Activated T-cell treated with anti-CD3 and anti-CD28 coated beads, Interleukin-2, amount 50 U/mL, for 24 hours (primary cell): ENCODE data around the gene ODC1.

Source experiments
- DNase-seq: peaks from one replicate; pipeline ENCODE4 v3.0.0-alpha.2; 2020
- H3K27ac Mint-ChIP-seq: 2 replicates; pipeline ENCODE4 v1.8.0; 2020; ENCODE audit warnings: mild to moderate bottlenecking, mixed read lengths
- H3K27me3 Mint-ChIP-seq: 2 replicates; pipeline ENCODE4 v1.8.0; 2020; ENCODE audit warnings: mixed read lengths
- H3K36me3 Mint-ChIP-seq: 2 replicates; pipeline ENCODE4 v1.8.0; 2020; ENCODE audit warnings: low read depth, mixed read lengths
- H3K4me1 Mint-ChIP-seq: 2 replicates; pipeline ENCODE4 v1.8.0; 2020; ENCODE audit warnings: low read depth, mixed read lengths
- H3K4me3 Mint-ChIP-seq: 2 replicates; pipeline ENCODE4 v1.8.0; 2020; ENCODE audit warnings: mild to moderate bottlenecking, moderate library complexity, mixed read lengths
- H3K9me3 Mint-ChIP-seq: 2 replicates; pipeline ENCODE4 v1.8.0; 2020; ENCODE audit warnings: mixed read lengths

ODC1 gene

DNA sequence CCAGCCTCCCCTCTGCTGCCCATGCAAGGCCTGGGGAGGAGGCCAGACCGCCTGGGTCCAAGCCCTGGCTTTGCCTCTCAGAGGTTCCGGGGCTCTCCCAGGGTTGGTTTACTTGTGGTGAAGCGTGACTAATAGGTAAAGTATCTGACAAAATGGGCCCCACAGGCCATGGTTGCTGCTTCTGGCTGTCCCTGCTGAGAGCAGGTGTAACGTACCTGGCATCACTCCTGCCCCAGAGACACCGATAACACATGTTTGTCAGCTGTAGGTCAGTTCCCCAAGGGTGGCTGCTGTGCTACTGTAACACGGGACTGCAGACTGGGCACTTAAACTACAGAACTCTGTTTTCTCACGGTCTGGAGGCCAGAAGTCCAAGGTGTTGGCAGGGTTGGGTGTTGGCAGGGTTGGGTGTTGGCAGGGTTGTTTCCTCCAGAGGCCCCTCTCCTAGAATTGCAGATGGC, 34.1 kb downstream of the ODC1 start:
- Mint-ChIP-seq H3K27me3 (no peaks in the 10 kb centered on the region), H3K4me3 (no peak overlapping the region), H3K4me1 (peaks cover 30% of the 10 kb centered on the region), H3K9me3 (no peaks in the 10 kb centered on the region), H3K27ac (no peak overlapping the region), H3K36me3 (peaks cover 20% of the 10 kb centered on the region)
- DNase-seq: no peak

DNA sequence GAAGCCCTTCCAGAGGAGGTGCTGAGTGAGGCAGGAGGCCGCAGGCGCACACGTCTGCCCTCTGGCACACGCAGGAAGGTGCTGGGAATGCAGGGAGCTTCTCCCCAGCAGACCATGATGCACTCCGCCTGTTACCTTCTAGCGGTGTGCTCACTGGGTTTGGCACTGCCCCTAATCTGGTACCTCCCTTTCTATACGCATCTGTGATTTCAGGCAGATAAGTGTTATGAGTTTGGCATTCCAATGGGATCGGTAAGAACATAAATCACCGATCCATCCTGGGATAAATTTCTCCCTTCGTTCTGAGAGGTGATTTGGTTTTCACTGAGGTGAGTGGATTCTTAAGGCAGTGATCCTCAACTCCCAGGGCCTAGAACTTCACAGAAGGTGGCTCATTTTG, 34.6 kb downstream of the ODC1 start:
- Mint-ChIP-seq H3K27me3 (no peaks in the 10 kb centered on the region), H3K27ac (no peak overlapping the region), H3K4me1 (peaks cover 34% of the 10 kb centered on the region), H3K9me3 (no peaks in the 10 kb centered on the region), H3K4me3 (no peak overlapping the region), H3K36me3 (peaks cover 20% of the 10 kb centered on the region)
- DNase-seq: no peak

DNA sequence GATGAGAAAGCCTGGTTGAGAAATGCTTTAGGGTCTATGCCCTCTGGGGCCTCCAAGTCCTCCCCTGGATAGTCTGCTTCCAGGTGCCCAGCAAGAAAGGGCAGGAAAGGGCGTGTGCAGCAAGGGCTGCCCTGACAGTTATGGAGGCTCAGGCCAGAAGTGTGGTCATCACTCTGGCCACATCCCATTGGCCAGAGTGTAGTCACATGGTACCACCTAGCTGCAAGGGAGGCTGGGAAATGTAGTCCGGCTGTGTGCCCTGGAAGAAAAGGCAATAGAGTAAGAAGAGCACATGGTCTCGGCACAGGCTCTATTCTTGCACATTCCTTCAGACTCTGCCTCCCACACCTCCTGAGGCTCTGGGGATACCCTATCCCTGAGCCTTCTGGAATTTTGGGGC, 35.7 kb downstream of the ODC1 start:
- Mint-ChIP-seq H3K36me3 (peaks cover 20% of the 10 kb centered on the region), H3K27ac (no peak overlapping the region), H3K4me1 (peaks cover 40% of the 10 kb centered on the region), H3K9me3 (no peaks in the 10 kb centered on the region), H3K4me3 (no peak overlapping the region), H3K27me3 (no peaks in the 10 kb centered on the region)
- no peak for DNase-seq

DNA sequence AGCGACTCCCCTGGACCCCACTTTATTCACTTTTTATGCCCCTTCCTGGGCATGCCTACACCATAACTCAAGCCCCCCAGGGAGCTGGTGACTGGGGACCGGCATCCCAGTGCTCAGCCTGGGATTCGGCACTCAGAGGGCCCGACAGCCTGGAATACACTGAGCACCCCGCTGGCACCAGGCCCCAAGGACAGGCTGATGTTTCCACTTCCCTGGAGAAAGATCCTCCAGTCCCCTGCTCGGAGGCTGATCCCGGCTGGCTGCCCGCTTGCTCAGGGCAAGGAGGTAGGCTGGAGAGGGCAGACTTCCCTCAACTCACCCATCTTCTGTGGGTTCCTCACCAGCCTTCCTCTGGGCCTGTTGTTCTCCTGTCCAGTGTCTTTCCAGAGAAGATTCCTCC, 36.6 kb downstream of the ODC1 start:
- Mint-ChIP-seq H3K27me3 (no peaks in the 10 kb centered on the region), H3K4me1 (peaks cover 47% of the 10 kb centered on the region), H3K9me3 (no peaks in the 10 kb centered on the region), H3K27ac (no peak overlapping the region), H3K36me3 (peaks cover 22% of the 10 kb centered on the region), H3K4me3 (no peak overlapping the region)
- DNase-seq: no peak

DNA sequence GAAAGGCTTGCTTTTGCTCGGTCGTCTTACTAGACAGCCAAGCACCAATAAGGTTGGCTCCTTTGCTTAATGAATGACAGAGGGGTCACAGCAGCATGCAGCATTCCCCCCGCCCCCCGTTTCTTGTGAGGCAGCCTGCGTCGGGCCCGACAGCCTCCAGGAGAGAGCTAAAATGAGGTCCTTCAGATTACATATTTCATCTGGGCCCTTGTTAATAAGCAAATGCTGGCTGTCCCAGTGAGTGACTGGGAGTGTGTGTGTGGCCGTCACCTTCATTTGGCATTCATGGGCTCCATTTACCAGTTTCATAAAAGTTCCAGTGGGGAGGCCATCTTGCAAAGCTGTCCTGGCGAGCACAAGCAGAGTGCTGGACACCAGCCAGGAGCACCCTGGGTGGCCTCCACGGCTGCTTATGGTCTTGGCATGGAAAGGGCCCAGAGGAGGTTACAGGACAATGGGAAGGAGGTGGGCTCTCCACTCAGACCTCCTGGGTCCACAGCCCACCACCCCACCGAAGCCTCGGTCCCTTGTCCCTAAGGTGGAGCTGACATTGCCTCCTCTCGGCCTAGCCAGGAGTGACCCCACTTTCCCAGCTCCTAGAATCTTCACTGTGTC, 37.2 kb downstream of the ODC1 start:
- Mint-ChIP-seq H3K36me3 (peaks cover 22% of the 10 kb centered on the region), H3K9me3 (no peaks in the 10 kb centered on the region), H3K4me3 (no peak overlapping the region), H3K27ac (no peak overlapping the region), H3K27me3 (no peaks in the 10 kb centered on the region), H3K4me1 (peaks cover 53% of the 10 kb centered on the region)
- no peak for DNase-seq

DNA sequence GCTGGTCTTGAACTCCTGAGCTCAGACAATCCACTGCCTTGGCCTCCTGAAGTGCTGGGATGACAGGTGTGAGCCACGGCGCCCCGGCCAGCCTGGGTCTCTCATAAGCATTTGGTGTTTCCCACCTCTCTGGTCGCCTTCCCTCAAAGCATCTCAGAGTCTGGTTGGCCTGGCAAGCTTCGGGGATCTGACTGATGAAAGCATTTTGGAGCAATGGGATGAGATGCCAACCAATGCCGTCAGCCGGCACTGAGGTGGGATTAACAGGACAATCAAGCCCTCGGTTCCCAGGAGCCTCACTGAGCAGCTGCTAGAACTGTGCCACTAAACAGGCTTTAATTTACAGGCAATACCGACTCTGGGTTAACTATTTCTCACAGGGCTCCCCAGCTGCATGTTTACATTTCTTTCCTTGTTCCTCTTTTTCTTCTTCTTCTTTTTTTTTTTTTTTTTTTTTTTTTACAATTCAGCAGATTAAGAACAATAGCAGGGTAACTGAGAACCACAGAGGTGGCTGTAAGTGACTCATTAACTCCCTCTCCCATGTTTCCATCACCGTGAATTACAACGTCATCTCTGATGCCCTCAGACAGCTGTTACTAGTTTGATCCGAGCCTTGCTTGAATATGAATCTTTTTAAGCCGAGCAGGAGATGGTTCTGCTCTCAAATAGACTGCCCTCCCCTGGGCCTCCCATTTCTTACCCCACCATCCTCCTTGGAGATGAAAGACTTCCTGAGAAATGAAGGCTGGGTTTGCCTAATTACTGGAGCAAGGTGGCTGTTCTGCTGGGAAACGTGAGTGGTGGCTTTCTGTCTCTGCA, 37.9 kb downstream of the ODC1 start:
- H3K4me1 Mint-ChIP-seq: peaks cover 59% of the 10 kb centered on the region
- H3K4me3 Mint-ChIP-seq: no peak overlapping the region
- H3K36me3 Mint-ChIP-seq: peaks cover 22% of the 10 kb centered on the region

DNA sequence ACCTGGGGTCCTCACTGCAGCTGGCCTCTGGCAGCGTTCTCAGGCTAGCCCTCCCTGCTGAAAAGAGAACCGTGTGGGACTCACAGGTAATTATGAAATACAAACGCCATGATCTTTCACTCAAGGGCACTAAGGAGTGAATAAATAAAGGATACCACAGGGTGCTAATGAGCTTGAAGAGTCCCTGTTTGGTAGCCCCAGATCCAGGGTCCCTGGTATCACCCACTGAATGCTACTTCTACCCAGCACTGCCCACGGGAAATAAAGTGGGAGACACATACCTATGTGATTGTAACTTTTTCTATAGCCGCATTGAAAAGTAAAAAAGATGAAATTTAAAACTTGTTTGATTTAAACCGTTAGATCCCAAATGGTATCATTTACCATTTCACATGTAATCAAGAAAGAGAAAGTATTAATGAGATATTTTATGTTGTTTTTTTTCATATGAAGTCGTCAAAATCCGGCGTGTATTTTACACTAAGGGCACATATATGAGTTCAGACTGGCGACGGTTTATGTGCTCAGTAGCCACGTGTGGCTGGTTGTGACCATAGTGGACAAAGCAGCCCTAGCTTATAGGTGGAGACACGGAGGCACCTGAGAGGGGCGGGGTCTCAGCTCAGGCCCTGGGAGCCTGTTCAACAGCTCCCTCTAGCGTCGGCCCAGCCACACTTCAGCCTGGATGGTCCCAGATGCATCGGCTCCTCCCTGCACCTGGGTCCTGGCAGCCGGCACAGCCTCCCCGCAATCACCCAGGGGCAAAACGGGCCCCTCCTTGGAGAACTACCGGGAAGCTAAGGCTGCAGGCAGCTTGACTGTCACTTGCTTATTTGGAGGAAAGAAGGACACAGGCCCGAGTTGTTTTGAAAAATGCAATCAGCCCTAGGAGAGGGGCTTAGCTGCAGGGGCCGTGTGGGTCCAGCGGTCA, 39.2 kb downstream of the ODC1 start:
- DNase-seq: peak; percentile 86
- H3K36me3 Mint-ChIP-seq: peaks cover 32% of the 10 kb centered on the region
- peaks cover 59% of the 10 kb centered on the region for H3K4me1 Mint-ChIP-seq
- peak overlapping the region; percentile 70 for H3K4me3 Mint-ChIP-seq
- no peaks in the 10 kb centered on the region for H3K27me3 Mint-ChIP-seq
- H3K9me3 Mint-ChIP-seq: no peaks in the 10 kb centered on the region
- H3K27ac Mint-ChIP-seq: peak overlapping the region; percentile 98

More for the DNA sequence above, 37.9 kb downstream of the ODC1 start:
- Mint-ChIP-seq H3K9me3 (no peaks in the 10 kb centered on the region), H3K27me3 (no peaks in the 10 kb centered on the region), H3K27ac (no peak overlapping the region)
- no peak for DNase-seq

DNA sequence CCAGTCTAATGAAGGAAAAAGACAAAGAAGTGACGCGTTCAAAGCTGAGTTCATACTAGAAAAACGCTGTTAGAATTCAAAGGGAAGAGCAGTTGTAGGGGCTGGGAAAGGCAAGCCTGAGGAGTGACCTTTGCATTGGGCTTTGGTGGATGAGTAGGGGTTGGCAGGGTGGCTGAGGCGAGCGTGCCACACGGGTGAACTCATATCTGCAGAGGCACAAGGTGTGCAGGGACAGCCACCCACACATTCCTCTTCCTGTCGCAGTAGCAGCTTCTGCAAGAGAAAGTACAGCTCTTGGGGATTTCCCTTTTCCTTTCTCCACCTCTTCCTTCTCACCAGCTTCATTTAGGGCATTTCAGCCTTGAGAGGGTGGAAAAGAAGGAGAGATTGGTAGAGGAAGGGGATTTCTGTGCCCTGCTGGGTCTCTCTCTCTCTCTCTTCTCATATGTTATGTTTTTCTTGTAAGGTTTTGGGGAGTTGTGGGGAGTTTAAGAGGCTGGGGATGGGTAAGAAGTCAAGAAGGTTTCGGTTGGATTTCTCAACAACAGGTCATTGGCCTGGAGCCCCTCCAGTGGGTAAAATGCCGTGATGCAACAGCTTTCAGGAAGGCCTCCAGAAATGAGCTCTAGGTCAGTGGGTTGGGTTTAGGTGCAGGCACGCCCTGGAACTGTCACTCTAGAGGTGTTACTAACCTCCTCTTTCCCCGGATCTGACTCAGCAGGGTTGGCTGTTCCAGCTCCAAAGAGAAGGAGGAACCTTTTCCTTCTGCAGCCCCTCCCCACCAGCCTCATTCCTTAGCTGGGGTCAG, 40.1 kb downstream of the ODC1 start:
- H3K36me3 Mint-ChIP-seq: peaks cover 35% of the 10 kb centered on the region
- H3K27me3 Mint-ChIP-seq: no peaks in the 10 kb centered on the region
- peak; percentile 76 for DNase-seq
- peaks cover 61% of the 10 kb centered on the region for H3K4me1 Mint-ChIP-seq
- no peaks in the 10 kb centered on the region for H3K9me3 Mint-ChIP-seq
- H3K4me3 Mint-ChIP-seq: peak overlapping the region; percentile 70
- peak overlapping the region; percentile 98 for H3K27ac Mint-ChIP-seq

DNA sequence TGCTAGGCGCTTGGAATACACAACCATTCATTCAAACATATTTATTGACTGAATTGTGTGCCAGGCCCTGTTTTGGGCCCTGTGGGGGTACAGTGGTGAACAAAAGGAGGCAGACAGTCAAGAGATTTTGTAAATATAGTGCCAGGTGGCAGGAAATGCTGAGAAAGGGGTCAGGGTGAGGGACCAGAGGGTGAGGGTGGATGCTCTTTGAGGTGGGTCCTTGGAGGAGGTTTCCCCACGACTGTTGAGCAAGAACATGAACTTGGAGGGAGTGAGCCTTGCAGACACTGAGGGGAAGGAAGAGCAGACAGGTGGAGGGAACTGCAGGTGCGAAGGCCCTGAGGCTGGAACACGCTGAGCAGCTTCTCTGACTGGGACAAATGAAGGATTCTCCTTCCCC, 40.7 kb downstream of the ODC1 start:
- peak overlapping the region; percentile 98 for H3K27ac Mint-ChIP-seq
- DNase-seq: no peak
- no peaks in the 10 kb centered on the region for H3K27me3 Mint-ChIP-seq
- H3K4me1 Mint-ChIP-seq: peaks cover 65% of the 10 kb centered on the region
- no peaks in the 10 kb centered on the region for H3K9me3 Mint-ChIP-seq
- H3K36me3 Mint-ChIP-seq: peaks cover 40% of the 10 kb centered on the region
- peak overlapping the region; percentile 70 for H3K4me3 Mint-ChIP-seq

DNA sequence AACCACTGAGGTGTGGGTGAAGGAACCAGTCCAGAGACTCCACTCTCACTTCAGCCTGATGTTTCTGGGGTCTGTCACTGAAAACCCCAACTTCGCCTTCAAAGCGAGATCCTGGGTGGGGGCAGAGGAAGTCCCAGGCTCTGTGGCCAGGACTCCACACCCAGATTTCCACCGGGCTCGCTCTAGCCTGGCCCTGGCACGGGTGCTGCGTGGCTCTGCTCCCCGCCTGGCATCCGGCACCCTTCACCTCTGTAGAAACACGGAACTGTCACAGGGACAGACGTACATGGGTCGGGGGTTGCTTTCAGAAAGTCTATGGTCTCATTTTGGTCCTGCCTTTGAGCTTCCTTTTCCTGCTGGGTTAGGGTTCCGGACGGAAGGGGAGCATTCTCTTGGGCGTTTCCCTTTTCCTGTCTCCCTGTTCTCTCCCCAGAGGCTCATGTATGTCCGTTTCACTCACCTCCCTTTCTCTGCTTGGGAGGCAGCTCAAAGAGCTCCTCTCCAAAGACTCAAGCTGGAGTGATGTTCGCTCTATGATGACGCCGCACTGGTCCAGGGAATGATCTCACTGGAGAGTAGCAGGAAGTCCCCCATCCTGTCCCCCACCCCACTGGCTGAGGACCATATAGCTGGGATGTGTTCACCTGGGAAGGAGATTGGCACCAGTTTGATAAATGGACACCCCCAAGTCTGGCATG, 41.5 kb downstream of the ODC1 start:
- Mint-ChIP-seq H3K27me3 (no peaks in the 10 kb centered on the region), H3K9me3 (no peaks in the 10 kb centered on the region), H3K4me3 (no peak overlapping the region), H3K27ac (no peak overlapping the region), H3K36me3 (peaks cover 36% of the 10 kb centered on the region), H3K4me1 (peaks cover 68% of the 10 kb centered on the region)
- no peak for DNase-seq

DNA sequence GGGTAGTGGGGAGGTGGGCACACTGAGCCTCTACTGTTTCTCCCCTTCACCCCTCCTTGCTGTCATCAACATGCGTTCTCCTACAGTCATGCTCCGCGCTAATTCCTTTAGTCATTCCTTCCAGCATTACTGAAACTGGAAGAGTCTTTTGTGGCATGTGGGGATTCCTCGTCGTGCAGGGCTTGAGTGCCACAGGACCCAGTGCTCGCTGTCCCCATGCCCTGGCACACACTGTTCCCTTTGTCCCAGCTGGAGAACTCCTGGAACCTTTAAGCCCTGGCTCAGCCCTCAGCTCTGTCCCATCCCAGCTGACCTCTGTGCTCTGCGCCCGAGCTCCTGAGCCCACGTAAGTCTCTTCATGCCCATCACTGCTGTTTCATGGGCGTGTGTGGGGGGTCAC, 42.1 kb downstream of the ODC1 start:
- Mint-ChIP-seq H3K4me3 (no peak overlapping the region), H3K36me3 (peaks cover 41% of the 10 kb centered on the region), H3K9me3 (no peaks in the 10 kb centered on the region), H3K27me3 (no peaks in the 10 kb centered on the region), H3K27ac (peak overlapping the region; percentile 4), H3K4me1 (peaks cover 74% of the 10 kb centered on the region)
- DNase-seq: no peak

DNA sequence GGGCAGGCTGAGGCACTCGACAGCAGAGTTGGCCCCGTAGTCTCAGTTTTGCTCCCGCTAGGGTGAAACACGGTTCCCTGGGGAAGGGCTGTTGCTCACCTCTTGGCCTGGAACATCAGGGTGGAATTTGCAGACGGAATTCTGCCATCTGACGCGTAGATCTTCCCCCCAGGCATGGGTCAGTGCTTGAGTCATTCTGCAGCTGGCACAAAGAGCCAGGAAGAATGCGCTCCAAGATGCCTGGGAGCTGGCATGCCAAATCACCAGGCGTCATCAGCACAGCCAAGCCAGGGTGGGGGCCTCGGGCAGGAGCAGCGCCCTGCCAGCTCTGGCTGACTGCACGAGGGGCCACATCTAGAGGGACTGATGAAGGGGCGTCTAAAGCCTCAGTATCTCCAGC, 42.7 kb downstream of the ODC1 start:
- no peak overlapping the region for H3K27ac Mint-ChIP-seq
- H3K4me3 Mint-ChIP-seq: no peak overlapping the region
- H3K36me3 Mint-ChIP-seq: peaks cover 43% of the 10 kb centered on the region
- H3K9me3 Mint-ChIP-seq: no peaks in the 10 kb centered on the region
- peaks cover 77% of the 10 kb centered on the region for H3K4me1 Mint-ChIP-seq
- H3K27me3 Mint-ChIP-seq: no peaks in the 10 kb centered on the region
- DNase-seq: no peak

DNA sequence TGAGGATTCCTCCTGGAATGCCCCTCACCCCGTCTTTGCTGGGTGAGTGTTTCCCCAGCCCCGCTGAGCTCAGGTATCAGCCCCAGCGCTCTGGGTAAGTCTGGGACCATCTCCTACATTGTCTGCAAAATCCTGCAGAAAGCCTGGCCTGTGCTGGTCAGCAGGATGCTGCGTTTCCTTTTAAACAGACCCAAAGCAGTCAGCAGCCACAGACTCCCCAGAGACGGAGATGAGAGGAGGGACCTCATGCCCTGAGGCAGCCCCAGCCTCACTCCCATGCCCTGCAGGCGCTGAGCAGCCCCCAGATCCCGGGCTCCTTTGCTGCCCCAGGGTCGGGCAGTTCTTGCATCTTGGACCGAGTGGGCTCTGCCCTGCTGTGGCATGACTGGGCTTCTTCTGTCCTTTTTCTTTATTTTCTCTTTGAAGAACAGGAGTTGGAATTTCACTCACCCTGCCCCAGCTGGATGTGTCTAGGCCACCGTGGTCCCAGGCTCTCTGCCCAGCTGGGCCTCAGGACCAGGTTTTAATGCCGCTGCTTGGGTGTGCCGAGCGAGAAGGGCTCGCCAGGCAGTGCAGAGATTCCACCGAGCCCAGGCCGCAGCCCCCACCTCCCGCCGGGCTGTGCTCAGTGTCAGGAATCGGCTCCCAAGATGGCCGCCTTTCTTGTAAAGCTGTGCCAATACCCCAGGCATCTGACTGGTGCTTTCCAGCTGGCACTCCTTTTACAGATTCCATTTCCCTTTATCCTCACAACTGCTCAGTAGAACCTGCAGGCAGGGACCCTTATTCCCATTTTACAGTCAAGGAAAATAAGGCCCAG, 43.6 kb downstream of the ODC1 start:
- no peak for DNase-seq
- Mint-ChIP-seq H3K9me3 (no peaks in the 10 kb centered on the region), H3K36me3 (peaks cover 49% of the 10 kb centered on the region), H3K4me3 (no peak overlapping the region), H3K27ac (no peak overlapping the region), H3K27me3 (no peaks in the 10 kb centered on the region), H3K4me1 (peaks cover 80% of the 10 kb centered on the region)
